Activated T-helper 2 cell treated with anti-CD3 and anti-CD28 coated beads, Interferon-gamma antibody, Interleukin-2, Interleukin-4, amounts not matched to agents 10 μg/mL and 5 μg/mL and 100 μg/mL, durations not matched to agents 14 hours and 24 hours and 36 hours (primary cell): ENCODE results near the gene DDX17. TPM values are rescaled to one million over a fixed set of nuclear protein-coding genes. Genes with fewer than 3 reads are reported as not detected.

Source experiments
- DNase-seq: peaks from one replicate; pipeline ENCODE4 v3.0.0; 2021; ENCODE audit warnings: low spot score
- H3K27ac Mint-ChIP-seq: one replicate; pipeline ENCODE4 v1.8.0; 2021; ENCODE audit warnings: mixed read lengths
- H3K27me3 Mint-ChIP-seq: one replicate; pipeline ENCODE4 v1.8.0; 2021; ENCODE audit warnings: low read depth, mixed read lengths
- H3K36me3 Mint-ChIP-seq: one replicate; pipeline ENCODE4 v1.8.0; 2021; ENCODE audit warnings: low read depth, mixed read lengths
- H3K4me1 Mint-ChIP-seq: one replicate; pipeline ENCODE4 v1.8.0; 2021; ENCODE audit warnings: low read depth, mixed read lengths
- H3K4me3 Mint-ChIP-seq: one replicate; pipeline ENCODE4 v1.8.0; 2021; ENCODE audit warnings: low read depth, mild to moderate bottlenecking, moderate library complexity, mixed read lengths
- H3K9me3 Mint-ChIP-seq: one replicate; pipeline ENCODE4 v1.8.0; 2021; ENCODE audit warnings: mixed read lengths
- intact Hi-C: fragments of 100-400 bp; cut with micrococcal nuclease; formaldehyde crosslinking; loops from one replicate; pipeline ENCODE4 v1.15.1; 2023
- total RNA-seq: library from RNA; stranded (reverse); gene quantifications from 2 replicates; pipeline ENCODE4 v1.2.3, GENCODE V29; 2022

Gene DDX17
- total RNA-seq, 1 donor from 2014 or later, result 378 TPM

DNA sequence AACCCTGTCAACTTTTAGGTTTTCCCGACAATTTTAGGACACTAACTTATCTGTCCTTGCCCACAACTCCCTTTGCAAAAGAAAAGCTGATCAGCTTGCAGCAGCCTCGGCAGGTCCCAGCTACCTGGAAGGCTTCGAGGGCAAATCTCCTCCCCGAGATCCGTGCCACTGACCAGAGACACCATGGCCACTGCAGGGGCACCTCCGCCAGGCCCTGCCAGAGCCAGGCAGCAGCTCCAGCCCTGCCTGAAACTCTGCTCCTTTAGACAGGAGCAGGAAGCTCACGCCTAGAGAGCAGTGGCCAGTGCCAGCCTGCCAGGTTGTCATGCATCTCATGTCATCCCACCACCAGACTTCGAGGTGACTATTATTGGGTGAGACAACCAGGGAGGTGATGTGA is 72.2 kb downstream of the DDX17 start:
- Mint-ChIP-seq H3K4me1 (no peaks in the 10 kb centered on the region), H3K9me3 (no peaks in the 10 kb centered on the region), H3K27me3 (no peaks in the 10 kb centered on the region), H3K27ac (no peak overlapping the region), H3K4me3 (no peak overlapping the region), H3K36me3 (no peaks in the 10 kb centered on the region)
- DNase-seq, result no peak
- intact Hi-C loops, result no loop called here

Other genes starting within 250 kb of the DDX17 start
- gene TMEM184B, start 233.3 kb downstream of the DDX17 start, total RNA-seq, result 34.8 and 35.8 TPM in 2 replicates
- gene CSNK1E, start 188.9 kb downstream of the DDX17 start, total RNA-seq, result 155 and 160 TPM in 2 replicates
- gene KCNJ4, start 51.1 kb downstream of the DDX17 start, total RNA-seq, result not detected in 2 replicates
- 2.2 and 3.7 TPM in 2 replicates for gene KDELR3, start 38.2 kb downstream of the DDX17 start, total RNA-seq
- 10.8 and 13.6 TPM in 2 replicates for gene DMC1, start 63.9 kb upstream of the DDX17 start, total RNA-seq
- 0.05 and 0.28 TPM in 2 replicates for gene FAM227A, start 150.1 kb upstream of the DDX17 start, total RNA-seq
- gene CBY1, start 150.3 kb upstream of the DDX17 start, total RNA-seq, result 10.3 and 11.2 TPM in 2 replicates
- 128 and 138 TPM in 2 replicates for gene TOMM22, start 175.6 kb upstream of the DDX17 start, total RNA-seq
- 101 and 105 TPM in 2 replicates for gene JOSD1, start 194.6 kb upstream of the DDX17 start, total RNA-seq
- gene GTPBP1, start 199.6 kb upstream of the DDX17 start, total RNA-seq, result 101 and 106 TPM in 2 replicates
- gene SUN2, start 249.7 kb upstream of the DDX17 start, total RNA-seq, result 121 and 123 TPM in 2 replicates